Activated T-cell treated with anti-CD3 and anti-CD28 coated beads for 1 hour (primary cell): ENCODE data around the gene RAB1A.

Experiments
- DNase-seq: peaks from one replicate; pipeline ENCODE4 v3.0.0-alpha.2; 2020; ENCODE audit warnings: low read depth

Gene RAB1A

GRCh38 chr2:65092791-65093190 is 37.1 kb downstream of the RAB1A start:
- no peak for DNase-seq

- DNase-seq, result no peak
Observed at GRCh38 chr2:65085148-65085547, 44.8 kb downstream of the RAB1A start.

- no peak for DNase-seq
Observed at GRCh38 chr2:65081232-65081685, 48.6 kb downstream of the RAB1A start.

GRCh38 chr2:65079017-65079416 is 50.9 kb downstream of the RAB1A start:
- DNase-seq, result no peak

GRCh38 chr2:65077898-65078297 is 52.0 kb downstream of the RAB1A start:
- DNase-seq, result no peak

- DNase-seq, result no peak
Observed at GRCh38 chr2:65076345-65076710, 53.6 kb downstream of the RAB1A start.

- DNase-seq, result no peak
Observed at GRCh38 chr2:65075605-65076344, 54.1 kb downstream of the RAB1A start.

- DNase-seq, result no peak
Observed at GRCh38 chr2:65075176-65075575, 54.7 kb downstream of the RAB1A start.

- DNase-seq, result no peak
Observed at GRCh38 chr2:65073879-65074565, 55.9 kb downstream of the RAB1A start.

- DNase-seq, result no peak
Observed at GRCh38 chr2:65072181-65072970, 57.5 kb downstream of the RAB1A start.

GRCh38 chr2:65071499-65072180 is 58.3 kb downstream of the RAB1A start:
- no peak for DNase-seq

GRCh38 chr2:65070856-65071255 is 59.0 kb downstream of the RAB1A start:
- no peak for DNase-seq

GRCh38 chr2:65070172-65070830 is 59.6 kb downstream of the RAB1A start:
- no peak for DNase-seq

- DNase-seq, result no peak
Observed at GRCh38 chr2:65069439-65069824, 60.5 kb downstream of the RAB1A start.

- no peak for DNase-seq
Observed at GRCh38 chr2:65067806-65068553, 61.9 kb downstream of the RAB1A start.

GRCh38 chr2:65064728-65065552 is 65.0 kb downstream of the RAB1A start:
- no peak for DNase-seq

GRCh38 chr2:65062843-65063825 is 66.8 kb downstream of the RAB1A start:
- DNase-seq, result no peak

- no peak for DNase-seq
Observed at GRCh38 chr2:65061910-65062339, 68.0 kb downstream of the RAB1A start.
